ENCODE results near the gene CSMD2.

Gene CSMD2

GRCh38 chr1:33844166-33844565, 320.9 kb downstream of the CSMD2 start:
- Histone ChIP-seq H2BK120ac (ENCODE audit: low read depth, low read length) (no peak overlapping the region), H2AK5ac (ENCODE audit: low read length) (no peak overlapping the region), H3K79me2 (ENCODE audit: control insufficient read depth, insufficient read depth, low read length) (no peaks in the 10 kb centered on the region), H3K56ac (ENCODE audit: low read length) (no peak overlapping the region), H3K79me1 (ENCODE audit: low read length) (no peaks in the 10 kb centered on the region), H3K27me3 (ENCODE audit: insufficient read depth, low read length, poor library complexity) (no peaks in the 10 kb centered on the region), H3K4me2 (ENCODE audit: low read length) (no peak overlapping the region), H2BK15ac (replicated peaks; ENCODE audit: low read depth) (no peak overlapping the region), H4K5ac (ENCODE audit: low read length) (no peak overlapping the region), H2BK5ac (ENCODE audit: low read length) (no peak overlapping the region), H3K4me1 (ENCODE audit: control insufficient read depth, low read depth, low read length) (peaks cover 13% of the 10 kb centered on the region), H3K23ac (ENCODE audit: low read length) (no peak overlapping the region), H3K4ac (ENCODE audit: low read depth, low read length) (no peak overlapping the region), H3K4me3 (ENCODE audit: low read length) (no peak overlapping the region), H3K36me3 (ENCODE audit: control insufficient read depth, insufficient read depth, low read length) (no peaks in the 10 kb centered on the region), H3K9ac (ENCODE audit: low read length) (no peak overlapping the region), H4K8ac (ENCODE audit: low read depth, low read length) (no peak overlapping the region), H3K18ac (ENCODE audit: low read length) (no peak overlapping the region), H3K27ac (ENCODE audit: low read depth, low read length) (no peak overlapping the region)
- no CpG with 5 or more reads among the region's 5 CpGs for WGBS (ENCODE audit: extremely low coverage, insufficient coverage, low lambda C conversion rate)
- DNase-seq: no peak

GRCh38 chr1:33842348-33842747, 322.7 kb downstream of the CSMD2 start:
- H2BK5ac ChIP-seq (ENCODE audit: low read length): no peak overlapping the region
- H3K9ac ChIP-seq (ENCODE audit: low read length): no peak overlapping the region
- no peak overlapping the region for H3K4me3 ChIP-seq (ENCODE audit: low read length)
- H3K4me2 ChIP-seq (ENCODE audit: low read length): no peak overlapping the region
- no peak overlapping the region for H2BK15ac ChIP-seq (replicated peaks; ENCODE audit: low read depth)
- H4K5ac ChIP-seq (ENCODE audit: low read length): no peak overlapping the region
- H3K27me3 ChIP-seq (ENCODE audit: insufficient read depth, low read length, poor library complexity): no peaks in the 10 kb centered on the region
- no peak overlapping the region for H2AK5ac ChIP-seq (ENCODE audit: low read length)
- H3K79me1 ChIP-seq (ENCODE audit: low read length): no peaks in the 10 kb centered on the region
- no peak overlapping the region for H3K18ac ChIP-seq (ENCODE audit: low read length)
- H2BK120ac ChIP-seq (ENCODE audit: low read depth, low read length): no peak overlapping the region
- peak; percentile 51 for DNase-seq
- no CpG with 5 or more reads among the region's 5 CpGs for WGBS (ENCODE audit: extremely low coverage, insufficient coverage, low lambda C conversion rate)
- H3K23ac ChIP-seq (ENCODE audit: low read length): no peak overlapping the region
- H3K4ac ChIP-seq (ENCODE audit: low read depth, low read length): no peak overlapping the region
- peaks cover 4% of the 10 kb centered on the region for H3K4me1 ChIP-seq (ENCODE audit: control insufficient read depth, low read depth, low read length)
- H3K36me3 ChIP-seq (ENCODE audit: control insufficient read depth, insufficient read depth, low read length): no peaks in the 10 kb centered on the region
- no peaks in the 10 kb centered on the region for H3K79me2 ChIP-seq (ENCODE audit: control insufficient read depth, insufficient read depth, low read length)
- no peak overlapping the region for H4K8ac ChIP-seq (ENCODE audit: low read depth, low read length)
- no peak overlapping the region for H3K56ac ChIP-seq (ENCODE audit: low read length)
- no peak overlapping the region for H3K27ac ChIP-seq (ENCODE audit: low read depth, low read length)

- Histone ChIP-seq H4K8ac (ENCODE audit: low read depth, low read length) (no peak overlapping the region), H2BK120ac (ENCODE audit: low read depth, low read length) (no peak overlapping the region), H3K56ac (ENCODE audit: low read length) (no peak overlapping the region), H3K27ac (ENCODE audit: low read depth, low read length) (no peak overlapping the region), H3K79me2 (ENCODE audit: control insufficient read depth, insufficient read depth, low read length) (no peaks in the 10 kb centered on the region), H2AK5ac (ENCODE audit: low read length) (no peak overlapping the region), H4K5ac (ENCODE audit: low read length) (no peak overlapping the region), H3K36me3 (ENCODE audit: control insufficient read depth, insufficient read depth, low read length) (no peaks in the 10 kb centered on the region), H3K27me3 (ENCODE audit: insufficient read depth, low read length, poor library complexity) (no peaks in the 10 kb centered on the region), H3K4me2 (ENCODE audit: low read length) (no peak overlapping the region), H3K4ac (ENCODE audit: low read depth, low read length) (no peak overlapping the region), H3K9ac (ENCODE audit: low read length) (no peak overlapping the region), H3K4me3 (ENCODE audit: low read length) (no peak overlapping the region), H2BK5ac (ENCODE audit: low read length) (no peak overlapping the region), H3K18ac (ENCODE audit: low read length) (no peak overlapping the region), H2BK15ac (replicated peaks; ENCODE audit: low read depth) (no peak overlapping the region), H3K4me1 (ENCODE audit: control insufficient read depth, low read depth, low read length) (no peaks in the 10 kb centered on the region), H3K79me1 (ENCODE audit: low read length) (no peaks in the 10 kb centered on the region), H3K23ac (ENCODE audit: low read length) (no peak overlapping the region)
- no peak for DNase-seq
- WGBS (ENCODE audit: extremely low coverage, insufficient coverage, low lambda C conversion rate): no CpG with 5 or more reads among the region's 1 CpG
Measured at GRCh38 chr1:33841494-33841893, 323.5 kb downstream of the CSMD2 start.

- no CpG with 5 or more reads among the region's 3 CpGs for WGBS (ENCODE audit: extremely low coverage, insufficient coverage, low lambda C conversion rate)
- H3K27me3 ChIP-seq (ENCODE audit: insufficient read depth, low read length, poor library complexity): no peaks in the 10 kb centered on the region
- H3K27ac ChIP-seq (ENCODE audit: low read depth, low read length): no peak overlapping the region
- no peak overlapping the region for H3K4ac ChIP-seq (ENCODE audit: low read depth, low read length)
- no peak overlapping the region for H2BK5ac ChIP-seq (ENCODE audit: low read length)
- no peak for DNase-seq
- no peak overlapping the region for H3K56ac ChIP-seq (ENCODE audit: low read length)
- no peak overlapping the region for H4K8ac ChIP-seq (ENCODE audit: low read depth, low read length)
- no peak overlapping the region for H3K4me2 ChIP-seq (ENCODE audit: low read length)
- H3K36me3 ChIP-seq (ENCODE audit: control insufficient read depth, insufficient read depth, low read length): no peaks in the 10 kb centered on the region
- H3K18ac ChIP-seq (ENCODE audit: low read length): no peak overlapping the region
- no peak overlapping the region for H3K23ac ChIP-seq (ENCODE audit: low read length)
- H3K79me2 ChIP-seq (ENCODE audit: control insufficient read depth, insufficient read depth, low read length): no peaks in the 10 kb centered on the region
- H4K5ac ChIP-seq (ENCODE audit: low read length): no peak overlapping the region
- no peak overlapping the region for H2BK15ac ChIP-seq (replicated peaks; ENCODE audit: low read depth)
- H3K9ac ChIP-seq (ENCODE audit: low read length): no peak overlapping the region
- no peak overlapping the region for H2AK5ac ChIP-seq (ENCODE audit: low read length)
- H3K4me3 ChIP-seq (ENCODE audit: low read length): no peak overlapping the region
- H3K79me1 ChIP-seq (ENCODE audit: low read length): no peaks in the 10 kb centered on the region
- no peaks in the 10 kb centered on the region for H3K4me1 ChIP-seq (ENCODE audit: control insufficient read depth, low read depth, low read length)
- H2BK120ac ChIP-seq (ENCODE audit: low read depth, low read length): no peak overlapping the region
Measured at GRCh38 chr1:33837635-33838034, 327.4 kb downstream of the CSMD2 start.

GRCh38 chr1:33836911-33837310, 328.1 kb downstream of the CSMD2 start:
- Histone ChIP-seq H3K9ac (ENCODE audit: low read length) (no peak overlapping the region), H2AK5ac (ENCODE audit: low read length) (no peak overlapping the region), H3K4me3 (ENCODE audit: low read length) (peak overlapping the region; percentile 13), H4K8ac (ENCODE audit: low read depth, low read length) (no peak overlapping the region), H3K4me1 (ENCODE audit: control insufficient read depth, low read depth, low read length) (no peaks in the 10 kb centered on the region), H3K56ac (ENCODE audit: low read length) (no peak overlapping the region), H2BK5ac (ENCODE audit: low read length) (no peak overlapping the region), H2BK15ac (replicated peaks; ENCODE audit: low read depth) (no peak overlapping the region), H3K36me3 (ENCODE audit: control insufficient read depth, insufficient read depth, low read length) (no peaks in the 10 kb centered on the region), H3K23ac (ENCODE audit: low read length) (no peak overlapping the region), H3K27me3 (ENCODE audit: insufficient read depth, low read length, poor library complexity) (no peaks in the 10 kb centered on the region), H3K18ac (ENCODE audit: low read length) (no peak overlapping the region), H3K79me2 (ENCODE audit: control insufficient read depth, insufficient read depth, low read length) (no peaks in the 10 kb centered on the region), H3K4ac (ENCODE audit: low read depth, low read length) (no peak overlapping the region), H3K79me1 (ENCODE audit: low read length) (no peaks in the 10 kb centered on the region), H4K5ac (ENCODE audit: low read length) (no peak overlapping the region), H3K4me2 (ENCODE audit: low read length) (no peak overlapping the region), H3K27ac (ENCODE audit: low read depth, low read length) (no peak overlapping the region), H2BK120ac (ENCODE audit: low read depth, low read length) (no peak overlapping the region)
- no peak for DNase-seq
- no CpG with 5 or more reads among the region's 4 CpGs for WGBS (ENCODE audit: extremely low coverage, insufficient coverage, low lambda C conversion rate)

- Histone ChIP-seq H3K27me3 (ENCODE audit: insufficient read depth, low read length, poor library complexity) (no peaks in the 10 kb centered on the region), H3K4ac (ENCODE audit: low read depth, low read length) (no peak overlapping the region), H3K79me1 (ENCODE audit: low read length) (no peaks in the 10 kb centered on the region), H2BK120ac (ENCODE audit: low read depth, low read length) (no peak overlapping the region), H3K4me3 (ENCODE audit: low read length) (no peak overlapping the region), H3K4me1 (ENCODE audit: control insufficient read depth, low read depth, low read length) (no peaks in the 10 kb centered on the region), H2AK5ac (ENCODE audit: low read length) (no peak overlapping the region), H3K36me3 (ENCODE audit: control insufficient read depth, insufficient read depth, low read length) (no peaks in the 10 kb centered on the region), H3K4me2 (ENCODE audit: low read length) (no peak overlapping the region), H3K79me2 (ENCODE audit: control insufficient read depth, insufficient read depth, low read length) (no peaks in the 10 kb centered on the region), H3K27ac (ENCODE audit: low read depth, low read length) (no peak overlapping the region), H4K5ac (ENCODE audit: low read length) (no peak overlapping the region), H3K9ac (ENCODE audit: low read length) (no peak overlapping the region), H3K18ac (ENCODE audit: low read length) (no peak overlapping the region), H3K56ac (ENCODE audit: low read length) (no peak overlapping the region), H2BK5ac (ENCODE audit: low read length) (no peak overlapping the region), H4K8ac (ENCODE audit: low read depth, low read length) (no peak overlapping the region), H2BK15ac (replicated peaks; ENCODE audit: low read depth) (no peak overlapping the region), H3K23ac (ENCODE audit: low read length) (no peak overlapping the region)
- no peak for DNase-seq
- no CpG with 5 or more reads among the region's 5 CpGs for WGBS (ENCODE audit: extremely low coverage, insufficient coverage, low lambda C conversion rate)
Measured at GRCh38 chr1:33828654-33829053, 336.4 kb downstream of the CSMD2 start.

Measured in mesendoderm (in vitro differentiated cells).